ENCODE measurements around the gene TXNL4A.
"Not testable (repeated sequence)": the region's sequence is repeated elsewhere in the genome, so short reads cannot be mapped to it uniquely, and the experiment has no call there.

The TXNL4A gene, protein sequence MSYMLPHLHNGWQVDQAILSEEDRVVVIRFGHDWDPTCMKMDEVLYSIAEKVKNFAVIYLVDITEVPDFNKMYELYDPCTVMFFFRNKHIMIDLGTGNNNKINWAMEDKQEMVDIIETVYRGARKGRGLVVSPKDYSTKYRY

GRCh38 chr18:79988451-79989194 is at the start of gene TXNL4A:
Gene TXNL4A (minus strand): TSS chr18:79988563. CDS start chr18:79988392, 171 bp downstream.
- no peak for DNase-seq (ENCODE audit: low read depth, low spot score)

GRCh38 chr18:80037300-80037699 is 48.9 kb upstream of the TXNL4A start:
- DNase-seq (ENCODE audit: low read depth, low spot score) = no peak

GRCh38 chr18:80035997-80036396 is 47.6 kb upstream of the TXNL4A start:
- no peak for DNase-seq (ENCODE audit: low read depth, low spot score)

DNA sequence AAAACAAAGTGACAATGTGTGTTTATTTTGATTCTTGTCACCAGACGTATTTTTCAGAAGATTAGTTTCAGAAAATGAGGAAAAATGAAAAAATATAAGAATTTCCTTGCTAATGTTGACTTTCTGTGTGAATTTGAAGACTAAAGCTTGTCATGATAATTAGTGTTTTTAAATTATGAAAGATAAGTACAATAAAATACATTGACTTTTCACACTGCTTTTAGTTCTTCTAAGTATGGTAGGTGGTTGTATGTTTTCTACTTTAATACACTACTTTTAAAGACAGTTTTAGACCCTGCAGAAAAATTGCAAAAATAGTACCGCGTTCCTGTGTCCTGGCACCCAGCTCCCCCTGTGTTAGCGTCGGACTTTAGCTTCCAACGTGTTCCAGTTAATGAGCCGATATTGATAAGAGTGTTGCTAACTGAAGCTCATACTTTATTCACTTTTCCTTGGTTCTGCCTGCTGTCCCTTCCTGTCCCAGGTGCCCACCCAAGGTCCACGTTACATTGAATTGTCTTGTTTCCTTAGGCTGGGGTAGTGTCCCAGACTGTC is 46.6 kb upstream of the TXNL4A start:
- DNase-seq (ENCODE audit: low read depth, low spot score) = no peak

DNA sequence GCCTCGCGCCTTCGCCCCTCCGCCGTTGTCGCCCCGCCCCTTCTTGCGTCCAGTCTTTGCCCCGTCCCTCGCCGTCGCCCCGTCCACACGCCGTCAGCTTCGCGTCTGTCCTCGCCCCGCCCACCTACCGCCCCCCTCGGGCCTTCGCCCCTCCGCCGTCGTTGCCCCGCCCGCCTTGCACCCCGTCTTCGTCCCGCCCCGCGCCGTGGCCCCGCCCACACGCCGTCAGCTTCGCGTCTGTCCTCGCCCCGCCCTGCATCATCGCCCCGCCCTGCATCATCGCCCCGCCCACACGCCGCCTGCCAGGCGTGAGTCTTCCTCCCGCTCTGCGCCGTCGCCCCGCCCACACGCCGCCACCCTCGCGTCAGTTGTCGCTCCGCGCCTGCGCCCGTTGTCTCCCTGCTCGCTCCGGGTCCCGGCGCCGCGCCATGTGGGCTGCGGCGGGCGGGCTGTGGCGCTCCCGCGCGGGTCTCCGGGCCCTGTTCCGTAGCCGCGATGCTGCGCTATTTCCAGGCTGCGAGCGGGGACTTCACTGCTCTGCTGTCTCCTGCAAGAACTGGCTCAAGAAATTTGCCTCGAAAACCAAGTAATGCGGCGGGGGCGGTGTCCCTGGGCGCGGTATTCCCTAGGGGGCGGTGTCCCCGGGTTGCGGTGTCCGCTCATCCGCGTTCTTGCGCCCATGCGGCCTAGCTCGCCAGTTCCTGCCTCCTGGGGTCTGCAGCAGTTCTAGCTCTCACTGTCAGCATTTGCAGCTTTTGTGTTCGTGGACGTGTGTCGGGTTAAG is 45.9 kb upstream of the TXNL4A start, which contains the start of gene RBFA:
Gene RBFA, plus strand, starts transcription at position 367 of the 784 bp plus-strand sequence. Its CDS starts 62 bp downstream, at position 429.
- DNase-seq (ENCODE audit: low read depth, low spot score) = peak; percentile 50

- DNase-seq (ENCODE audit: low read depth, low spot score) = peak; percentile 17
Observed at GRCh38 chr18:80033181-80034067, 45.1 kb upstream of the TXNL4A start.

DNA sequence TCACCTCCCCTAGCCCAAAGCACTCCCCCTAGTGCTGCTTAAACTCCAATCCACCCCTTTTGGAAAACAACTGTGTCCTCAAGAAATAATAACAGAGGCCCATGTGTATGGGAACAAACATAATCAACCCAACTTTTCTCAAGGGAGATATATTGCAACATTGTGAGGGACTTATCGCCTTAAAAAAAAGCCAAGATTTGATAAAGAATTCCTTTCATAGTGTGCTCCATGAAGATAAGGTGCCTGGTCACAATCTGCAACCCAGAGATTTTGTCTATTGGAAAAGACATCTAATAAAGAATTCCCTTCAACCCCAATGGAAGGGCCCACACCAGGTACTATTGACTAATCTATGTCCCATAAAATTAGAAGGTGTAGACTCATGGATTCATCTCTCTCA is 41.3 kb upstream of the TXNL4A start:
- DNase-seq (ENCODE audit: low read depth, low spot score) = no peak

- DNase-seq (ENCODE audit: low read depth, low spot score) = not testable (repeated sequence)
Observed at GRCh38 chr18:80027719-80028118, 39.4 kb upstream of the TXNL4A start.

GRCh38 chr18:80026363-80026762 is 38.0 kb upstream of the TXNL4A start:
- no peak for DNase-seq (ENCODE audit: low read depth, low spot score)

DNA sequence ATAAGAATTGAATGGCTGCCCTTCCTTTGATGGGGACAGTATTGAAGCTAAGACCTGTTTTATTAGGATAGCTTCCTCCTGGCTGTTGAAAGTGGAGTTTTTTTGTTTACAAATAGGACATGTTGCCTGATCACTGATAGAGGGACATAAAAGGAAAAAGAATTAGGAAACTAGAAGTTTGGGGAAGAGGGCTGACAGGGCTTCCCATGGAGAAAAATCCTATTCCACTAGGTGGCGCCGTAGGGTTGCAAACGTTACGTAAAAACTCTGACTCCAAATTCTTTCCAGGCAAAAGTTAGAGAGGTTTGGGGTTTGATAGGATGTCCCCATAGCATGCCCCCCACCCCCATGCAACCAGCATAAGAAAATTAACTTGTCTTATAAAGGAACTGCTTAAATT is 34.8 kb upstream of the TXNL4A start:
- DNase-seq (ENCODE audit: low read depth, low spot score) = no peak

GRCh38 chr18:80022613-80023012 is 34.2 kb upstream of the TXNL4A start:
- no peak for DNase-seq (ENCODE audit: low read depth, low spot score)

DNA sequence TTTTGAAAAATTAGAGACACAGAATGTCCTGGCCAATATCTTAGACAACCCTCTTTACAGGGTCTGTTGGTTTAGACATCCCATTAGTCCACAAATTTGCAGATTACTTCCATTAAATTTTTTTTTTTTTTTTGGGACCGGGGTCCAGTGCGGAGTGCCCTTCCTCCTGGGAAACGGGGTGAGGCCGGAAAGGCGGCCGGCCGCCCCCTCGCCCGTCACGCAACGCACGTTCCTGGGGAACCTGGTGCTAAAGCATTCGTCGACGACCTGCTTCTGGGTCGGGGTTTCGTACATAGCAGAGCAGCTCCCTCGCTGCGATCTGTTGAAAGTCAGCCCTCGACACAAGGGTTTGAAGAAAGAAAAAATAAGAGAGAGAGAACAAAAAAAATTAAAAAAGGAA is 24.4 kb upstream of the TXNL4A start:
- DNase-seq (ENCODE audit: low read depth, low spot score) = no peak

GRCh38 chr18:80011496-80012137 is 23.3 kb upstream of the TXNL4A start:
- not testable (repeated sequence) for DNase-seq (ENCODE audit: low read depth, low spot score)

- no peak for DNase-seq (ENCODE audit: low read depth, low spot score)
Observed at GRCh38 chr18:80010551-80010906, 22.2 kb upstream of the TXNL4A start.

DNA sequence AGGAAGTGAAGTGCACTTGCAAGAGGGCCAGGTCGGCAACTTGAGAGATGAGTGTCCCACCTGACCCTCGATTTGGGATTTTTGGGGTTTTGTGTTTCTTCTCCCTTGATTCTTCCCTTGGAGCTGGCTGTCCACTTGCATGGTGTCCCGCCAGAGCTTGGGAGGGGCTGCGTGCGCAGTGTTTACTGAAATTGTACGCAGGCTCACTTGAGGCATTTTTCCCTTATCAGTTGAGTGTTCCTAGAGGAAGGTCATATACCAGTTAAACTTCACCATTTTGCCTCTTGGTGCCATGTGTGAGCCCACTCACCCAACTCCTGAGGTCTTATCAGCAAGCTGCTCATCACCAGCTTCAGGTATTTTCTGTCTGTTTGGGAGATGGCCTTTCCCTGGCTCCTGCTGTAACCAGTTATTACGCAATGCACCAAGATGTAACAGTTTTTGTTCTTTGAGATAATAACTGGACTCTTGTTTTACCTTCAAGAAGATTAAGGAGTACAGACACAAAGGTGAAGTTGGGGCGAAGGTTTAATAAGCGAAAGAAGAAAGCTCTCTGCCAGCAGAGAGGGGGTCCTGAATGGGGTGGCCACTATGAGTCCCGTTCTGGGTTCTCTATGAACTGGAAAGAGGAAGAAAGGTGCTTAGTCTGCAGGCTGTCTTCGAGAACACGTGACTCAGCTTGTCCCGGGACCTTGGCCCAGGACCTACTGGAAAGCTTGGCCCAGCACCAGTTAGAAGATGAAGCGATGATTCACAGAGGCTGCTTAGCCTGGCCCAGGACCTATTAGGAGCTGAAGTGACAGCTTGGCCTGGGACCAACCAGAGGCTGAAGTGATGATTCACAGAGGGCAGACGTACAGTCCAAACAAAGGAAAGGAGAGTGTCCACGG is 21.5 kb upstream of the TXNL4A start:
- no peak for DNase-seq (ENCODE audit: low read depth, low spot score)

- peak; percentile 64 for DNase-seq (ENCODE audit: low read depth, low spot score)
Observed at GRCh38 chr18:80006724-80007123, 18.4 kb upstream of the TXNL4A start.

DNA sequence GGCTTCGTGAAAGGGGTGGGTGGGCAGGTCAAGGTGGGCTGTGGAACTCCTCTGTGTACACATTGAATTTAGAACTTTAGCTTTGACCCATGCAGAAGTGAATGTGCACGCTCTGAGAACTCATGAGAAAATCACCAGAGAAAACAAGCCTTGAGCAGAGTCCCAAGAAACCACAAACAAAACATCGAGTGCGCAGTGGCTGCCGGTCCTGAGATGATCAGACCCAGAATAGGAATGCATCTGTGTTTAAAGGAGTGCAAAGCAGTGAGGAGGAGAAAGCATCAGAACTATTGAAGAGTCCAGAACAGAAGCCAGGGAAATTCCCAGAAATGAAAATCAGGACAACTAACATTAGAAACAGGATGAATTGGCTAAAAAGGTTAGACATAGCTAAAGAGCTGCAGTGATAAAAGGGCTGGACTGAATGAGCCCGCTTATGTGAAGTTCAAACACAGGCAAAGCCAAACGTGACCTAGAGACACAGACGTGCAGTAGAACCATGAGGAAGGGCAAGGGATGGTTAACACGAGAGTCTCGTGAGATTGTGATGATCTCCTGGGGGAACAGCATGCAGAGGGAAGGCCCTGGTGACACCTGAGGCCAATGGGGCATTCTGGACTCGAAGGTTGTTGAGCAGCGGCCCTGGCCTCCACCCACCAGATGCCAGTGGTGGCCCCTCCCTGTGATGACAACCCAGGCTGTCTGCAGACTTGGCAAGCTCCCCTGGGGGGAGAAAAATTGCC is 16.4 kb upstream of the TXNL4A start:
- DNase-seq (ENCODE audit: low read depth, low spot score) = no peak

GRCh38 chr18:80002468-80002867 is 14.1 kb upstream of the TXNL4A start:
- no peak for DNase-seq (ENCODE audit: low read depth, low spot score)

DNA sequence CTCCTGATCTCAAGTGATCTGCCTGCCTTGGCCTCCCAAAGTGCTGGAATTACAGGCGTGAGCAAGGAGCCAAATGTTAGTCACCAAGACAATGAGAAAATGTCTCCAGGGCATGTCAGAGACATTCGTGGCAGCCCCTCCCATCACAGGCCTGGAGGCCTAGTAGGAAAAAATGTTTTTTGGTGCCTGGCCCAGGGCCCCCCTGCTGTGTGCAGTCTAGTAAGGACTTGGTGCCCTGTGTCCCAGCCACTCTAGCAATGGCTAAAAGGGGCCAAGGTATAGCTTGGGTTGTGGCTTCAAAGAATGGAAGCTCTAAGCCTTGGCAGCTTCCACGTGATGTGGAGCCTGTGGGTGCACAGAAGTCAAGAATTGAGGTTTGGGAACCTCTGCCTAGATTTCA is 12.5 kb upstream of the TXNL4A start:
- DNase-seq (ENCODE audit: low read depth, low spot score) = no peak

Measured in iPS DF 19.7 (cell line).